HG02884 (cell line): Measurements from ENCODE around the gene BEND5.

ENCODE experiments used
- ATAC-seq: cut with Tn5 transposase; IDR thresholded peaks from one replicate; pipeline ENCODE4 v1.9.1; 2021; ENCODE audit warnings: mild to moderate bottlenecking, moderate library complexity; ENCODE audit not compliant: unreplicated experiment

BEND5 gene, protein sequence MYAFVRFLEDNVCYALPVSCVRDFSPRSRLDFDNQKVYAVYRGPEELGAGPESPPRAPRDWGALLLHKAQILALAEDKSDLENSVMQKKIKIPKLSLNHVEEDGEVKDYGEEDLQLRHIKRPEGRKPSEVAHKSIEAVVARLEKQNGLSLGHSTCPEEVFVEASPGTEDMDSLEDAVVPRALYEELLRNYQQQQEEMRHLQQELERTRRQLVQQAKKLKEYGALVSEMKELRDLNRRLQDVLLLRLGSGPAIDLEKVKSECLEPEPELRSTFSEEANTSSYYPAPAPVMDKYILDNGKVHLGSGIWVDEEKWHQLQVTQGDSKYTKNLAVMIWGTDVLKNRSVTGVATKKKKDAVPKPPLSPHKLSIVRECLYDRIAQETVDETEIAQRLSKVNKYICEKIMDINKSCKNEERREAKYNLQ

GRCh38 chr1:48776393-48777218 lies at the start of gene BEND5:
Gene BEND5 (minus strand): TSS chr1:48776891. CDS start chr1:48776831, 60 bp downstream.
- peak; percentile 38 for ATAC-seq

DNA sequence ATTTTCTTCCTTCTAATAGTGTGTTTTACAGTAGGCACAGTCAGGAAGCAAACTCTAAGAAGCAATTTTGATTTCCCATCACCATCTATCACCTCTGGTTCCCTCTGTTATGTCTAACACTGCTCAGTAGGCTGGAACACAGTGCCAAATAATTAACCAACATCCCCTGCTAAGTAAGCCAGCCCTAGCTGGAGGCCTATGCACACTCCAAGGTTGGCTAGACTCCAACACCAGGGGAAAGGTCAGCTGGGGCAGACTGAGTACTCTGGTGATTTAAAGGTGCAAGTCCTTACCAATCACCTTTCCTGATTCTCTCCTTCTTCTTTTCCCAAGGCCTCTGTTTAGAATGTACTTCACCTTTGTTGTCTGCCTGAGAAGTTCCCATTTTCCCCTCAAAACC lies 46.5 kb upstream of the BEND5 start:
- ATAC-seq, result no peak

- no peak for ATAC-seq
Observed at GRCh38 chr1:48820491-48820890, 43.8 kb upstream of the BEND5 start.

- peak; percentile 96 for ATAC-seq
Observed at GRCh38 chr1:48817505-48818114, 40.9 kb upstream of the BEND5 start.

DNA sequence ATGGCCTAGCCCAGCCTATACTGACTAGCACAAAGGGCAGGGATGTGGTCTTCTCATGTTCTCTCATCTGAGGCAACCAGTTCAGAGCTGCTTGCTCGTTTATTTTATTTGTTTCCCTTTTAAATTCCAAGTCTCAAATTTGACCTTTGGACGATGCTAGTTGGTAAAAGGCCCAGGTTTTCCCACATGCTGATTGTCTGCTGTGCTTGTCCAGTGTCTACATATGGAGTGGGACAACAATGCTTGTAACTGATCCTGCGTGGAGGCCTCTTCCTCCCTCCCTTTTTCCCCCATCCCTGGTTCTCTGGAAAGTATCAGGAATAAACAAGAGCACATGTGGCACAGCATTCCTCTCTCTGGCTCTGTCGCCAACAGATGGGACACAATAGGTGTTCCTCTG lies 34.0 kb upstream of the BEND5 start:
- no peak for ATAC-seq

GRCh38 chr1:48808496-48808895 lies 31.8 kb upstream of the BEND5 start:
- ATAC-seq, result no peak

- no peak for ATAC-seq
Observed at GRCh38 chr1:48807554-48808260, 31.0 kb upstream of the BEND5 start.

GRCh38 chr1:48803474-48803873 lies 26.8 kb upstream of the BEND5 start:
- no peak for ATAC-seq

- ATAC-seq, result no peak
Observed at GRCh38 chr1:48794816-48795215, 18.1 kb upstream of the BEND5 start.

GRCh38 chr1:48793863-48794262 lies 17.2 kb upstream of the BEND5 start:
- peak; percentile 75 for ATAC-seq

GRCh38 chr1:48792961-48793360 lies 16.3 kb upstream of the BEND5 start:
- ATAC-seq, result no peak

DNA sequence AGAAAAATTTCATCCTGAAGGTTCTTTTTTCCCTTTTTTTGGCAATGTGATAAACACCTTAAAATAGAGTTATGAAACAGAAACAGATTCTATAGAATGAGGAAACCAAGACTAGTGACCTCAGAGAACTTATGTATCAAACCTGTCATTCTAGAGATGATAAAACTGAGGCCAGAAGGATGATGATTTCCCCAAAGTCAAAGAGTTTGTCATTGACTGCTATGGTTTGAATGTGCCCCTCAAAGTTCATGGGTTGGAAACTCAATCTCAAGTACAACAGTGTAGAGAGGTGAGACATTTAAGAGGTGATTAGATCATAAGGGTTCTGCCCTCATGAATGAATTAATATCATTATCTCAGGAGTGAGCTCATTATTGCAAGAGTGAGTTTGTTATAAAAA lies 13.7 kb upstream of the BEND5 start:
- ATAC-seq, result peak; percentile 41

GRCh38 chr1:48789903-48790302 lies 13.2 kb upstream of the BEND5 start:
- no peak for ATAC-seq

DNA sequence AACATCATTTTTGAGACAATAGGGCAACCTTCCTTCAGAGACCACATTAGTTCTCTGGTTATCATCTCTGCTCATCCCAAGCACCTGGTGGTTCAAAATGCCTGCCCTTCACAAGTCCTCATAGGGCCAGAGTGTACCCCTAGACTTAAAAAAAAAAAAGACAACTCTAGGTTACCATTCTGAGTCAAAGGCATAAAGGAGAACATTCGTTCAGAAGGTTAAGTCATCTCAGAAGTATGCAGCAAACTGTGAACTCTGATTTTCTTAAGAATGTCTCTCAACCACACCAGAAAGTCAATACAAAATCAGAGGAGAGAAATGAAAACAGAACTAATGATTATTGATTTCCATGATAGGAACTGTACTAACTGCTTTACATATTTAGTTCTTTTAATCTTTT lies 9.2 kb upstream of the BEND5 start:
- ATAC-seq, result peak; percentile 57

GRCh38 chr1:48784301-48784700 lies 7.6 kb upstream of the BEND5 start:
- no peak for ATAC-seq

GRCh38 chr1:48777219-48777895 lies 666 bp upstream of the BEND5 start:
- no peak for ATAC-seq

- ATAC-seq, result no peak
Observed at GRCh38 chr1:48775831-48776392, 779 bp downstream of the BEND5 start.

- peak; percentile 64 for ATAC-seq
Observed at GRCh38 chr1:48773133-48773532, 3.6 kb downstream of the BEND5 start.

- ATAC-seq, result no peak
Observed at GRCh38 chr1:48772211-48772610, 4.5 kb downstream of the BEND5 start.

DNA sequence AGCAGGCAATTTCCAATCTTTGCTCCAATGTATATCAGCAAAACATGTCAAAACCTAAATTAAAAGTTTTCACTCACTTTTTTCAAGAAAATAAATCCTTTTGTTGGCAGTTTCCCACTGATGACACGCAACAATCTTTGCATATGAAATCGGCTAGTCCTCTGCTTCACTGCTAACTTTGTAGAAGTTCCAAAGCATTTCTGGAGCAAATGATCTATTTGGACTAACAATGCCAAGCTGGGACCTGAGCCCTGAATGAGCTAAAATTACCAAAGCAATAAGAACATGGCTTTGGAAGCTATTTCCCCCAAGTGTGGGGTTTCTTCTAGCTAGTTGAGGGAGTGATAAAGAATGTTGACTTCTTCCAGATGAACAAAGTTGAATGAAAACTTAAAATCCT lies 5.1 kb downstream of the BEND5 start:
- ATAC-seq, result no peak
